Panc1 (cell line): Measurements from ENCODE around the gene MSANTD4. TPM values are rescaled to one million over a fixed set of nuclear protein-coding genes. Genes with fewer than 3 reads are reported as not detected.

Experiments
- total RNA-seq: library from RNA; stranded (reverse); gene quantifications from one replicate; pipeline ENCODE4 v1.2.1, GENCODE V29; 2021; ENCODE audit not compliant: unreplicated experiment

Gene MSANTD4
- total RNA-seq, 1 experiment from 2014 or later, result 19.6 TPM

Other genes with a start within 250 kb of the MSANTD4 start
- 5.7 TPM for gene KBTBD3, start 55.1 kb upstream of the MSANTD4 start, total RNA-seq
- 63.4 TPM for gene AASDHPPT, start 55.4 kb upstream of the MSANTD4 start, total RNA-seq